ENCODE data around the gene PHF12.
"Not testable (repeated sequence)": the region's sequence is repeated elsewhere in the genome, so short reads cannot be mapped to it uniquely, and the experiment has no call there.

The PHF12 gene

GRCh38 chr17:28953444-28954118 lies 2.3 kb upstream of the PHF12 start:
- peak in 3 of 14 donors; percentile 26 to 33 (median 27) for DNase-seq

DNA sequence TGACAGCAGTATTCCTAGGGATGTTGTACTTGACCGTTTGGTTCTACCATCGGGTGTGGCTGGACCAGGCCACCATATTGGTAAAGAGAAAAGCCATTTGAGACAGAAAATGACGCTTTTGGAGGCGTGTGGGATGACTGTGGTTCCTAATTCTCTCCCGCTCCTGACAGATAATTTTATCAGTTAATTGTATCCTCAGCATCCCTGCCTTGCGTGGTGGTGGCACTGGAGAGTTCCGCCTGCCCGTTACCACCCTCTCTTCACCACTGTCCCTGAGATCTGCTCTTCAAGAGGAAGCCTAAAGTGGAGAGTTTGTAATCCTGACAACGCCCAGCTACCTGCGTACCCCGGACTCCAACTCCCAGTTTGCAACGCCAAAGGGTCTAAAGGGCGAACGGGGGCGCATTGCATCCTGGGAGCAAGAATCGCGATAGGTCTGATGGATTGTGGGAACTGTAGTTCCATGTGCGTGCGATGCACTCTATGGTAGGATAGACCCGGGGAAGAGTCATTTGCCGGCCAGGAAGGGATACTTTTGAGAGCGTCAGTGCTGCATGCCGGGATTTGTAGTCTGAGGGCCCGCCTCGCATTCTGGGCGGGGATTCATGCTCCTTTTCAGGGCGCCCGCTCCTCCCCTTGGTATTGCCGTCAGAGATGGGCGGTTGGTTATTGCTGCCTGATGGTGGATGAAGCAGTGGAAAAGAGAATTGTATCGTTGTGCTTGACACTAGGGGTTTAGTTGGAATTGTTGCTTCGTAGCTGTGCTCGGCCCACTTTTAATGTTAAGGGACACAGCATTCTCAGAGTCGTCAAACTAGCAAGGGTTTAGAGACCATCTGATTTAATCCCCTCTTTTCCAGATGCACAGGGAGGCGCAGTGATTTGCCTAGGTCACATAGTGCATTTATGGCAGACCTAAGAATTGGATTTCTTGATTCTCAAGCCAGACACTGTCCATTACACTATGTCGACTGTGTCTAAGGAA lies 965 bp upstream of the PHF12 start:
- peak; percentile 79 to 100 (median 96) for DNase-seq

GRCh38 chr17:28950752-28951427 lies 428 bp downstream of the PHF12 start:
- no peak for DNase-seq

- DNase-seq: peak in 11 of 14 donors; percentile 35 to 70 (median 53)
Observed at GRCh38 chr17:28950017-28950751, 1.1 kb downstream of the PHF12 start.

- DNase-seq: peak in 10 of 14 donors; percentile 52 to 76 (median 69)
Observed at GRCh38 chr17:28949185-28950016, 1.9 kb downstream of the PHF12 start.

DNA sequence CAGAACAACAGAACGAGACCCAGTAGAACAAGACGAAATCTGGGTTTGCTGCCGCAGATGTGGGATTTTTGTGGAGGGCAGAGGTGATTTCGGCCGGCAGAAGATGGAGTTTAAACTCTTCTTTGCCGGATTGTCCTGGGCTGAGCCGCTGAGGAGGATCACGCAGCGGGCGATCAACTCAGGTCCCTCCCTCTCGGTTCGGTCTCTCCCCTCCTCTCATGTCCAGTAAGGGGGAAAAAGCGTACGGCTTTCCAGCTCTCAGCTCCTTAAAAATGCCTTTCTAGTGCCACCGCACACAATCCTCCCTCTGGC lies 2.5 kb downstream of the PHF12 start:
- peak in 2 of 14 donors; percentile 49 to 63 for DNase-seq

DNA sequence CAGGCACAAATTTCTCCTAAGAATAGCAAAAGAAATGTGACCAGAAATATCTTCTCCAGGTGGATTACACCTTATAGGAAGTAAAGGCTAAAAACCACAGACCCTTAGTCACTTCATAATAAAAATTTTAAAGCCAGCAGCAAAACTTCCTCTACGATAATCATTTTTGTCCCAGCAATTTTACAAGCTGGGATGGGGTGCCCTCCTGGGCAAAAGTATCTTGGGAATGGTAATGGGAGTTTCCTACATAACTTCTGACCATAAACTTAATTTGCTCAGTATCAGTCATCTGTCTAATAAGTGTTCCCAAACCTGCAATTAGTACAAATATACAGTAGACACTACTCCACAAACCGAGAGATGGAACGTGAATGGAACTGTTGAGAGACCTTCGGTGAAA lies 3.0 kb downstream of the PHF12 start:
- DNase-seq: no peak

DNA sequence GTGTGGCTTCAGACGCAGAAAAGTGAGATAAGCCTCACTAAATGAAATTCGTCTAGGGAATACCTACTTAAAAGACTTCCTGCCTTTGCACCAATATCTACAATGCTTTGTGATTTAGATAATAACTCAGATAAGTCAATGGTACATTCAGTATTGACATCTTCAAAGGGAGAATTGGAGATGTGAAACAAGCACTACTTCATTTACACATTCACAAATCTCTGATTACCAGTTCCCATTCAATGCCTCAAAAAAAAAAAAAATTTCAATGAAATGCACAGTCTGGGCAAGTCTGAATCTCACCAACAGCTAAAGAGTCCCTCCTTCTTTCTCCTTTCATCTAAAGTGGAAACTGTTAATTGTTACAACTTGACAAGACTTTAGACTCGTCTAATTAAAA lies 3.7 kb downstream of the PHF12 start:
- DNase-seq: no peak

DNA sequence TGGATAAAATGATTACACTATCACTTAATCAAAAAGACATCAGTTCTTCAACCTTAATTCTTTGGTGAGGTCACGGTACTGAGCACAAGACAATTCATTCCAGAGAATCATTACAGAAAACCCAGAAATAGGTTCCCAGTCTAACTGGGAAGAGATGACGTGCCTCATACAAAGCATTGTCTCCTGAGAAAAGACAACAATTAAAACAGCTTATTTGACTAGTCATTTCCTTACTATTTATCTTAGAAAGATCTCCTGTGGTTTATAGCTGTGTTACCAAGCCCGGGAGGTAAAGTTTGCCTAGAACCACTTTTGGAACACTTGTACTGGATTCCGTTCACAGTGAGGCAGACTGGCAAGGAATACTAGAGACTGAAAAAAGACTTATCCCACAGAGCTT lies 5.1 kb downstream of the PHF12 start:
- no peak for DNase-seq

GRCh38 chr17:28944862-28945741 lies 6.2 kb downstream of the PHF12 start:
- DNase-seq: peak in 1 of 14 donors; percentile 53

GRCh38 chr17:28944343-28944742 lies 7.0 kb downstream of the PHF12 start:
- no peak for DNase-seq

DNA sequence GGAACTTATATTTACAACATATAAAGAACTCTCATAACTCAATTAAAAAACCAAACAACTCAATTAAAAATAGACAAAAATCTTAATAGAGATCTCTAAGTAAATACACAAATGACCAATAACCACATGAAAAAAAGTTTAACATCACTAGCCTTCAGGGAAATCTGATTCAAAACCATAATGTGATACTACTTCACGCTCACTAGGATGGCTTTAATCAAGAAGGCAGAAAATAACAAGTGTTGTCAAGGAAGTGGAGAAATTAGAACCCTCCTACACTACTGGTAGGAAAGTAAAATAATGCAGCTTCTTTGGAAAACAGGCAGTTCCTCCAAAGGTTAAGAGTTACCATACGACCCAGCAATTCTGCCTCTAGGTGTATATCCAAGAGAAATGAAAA lies 8.4 kb downstream of the PHF12 start:
- no peak for DNase-seq

DNA sequence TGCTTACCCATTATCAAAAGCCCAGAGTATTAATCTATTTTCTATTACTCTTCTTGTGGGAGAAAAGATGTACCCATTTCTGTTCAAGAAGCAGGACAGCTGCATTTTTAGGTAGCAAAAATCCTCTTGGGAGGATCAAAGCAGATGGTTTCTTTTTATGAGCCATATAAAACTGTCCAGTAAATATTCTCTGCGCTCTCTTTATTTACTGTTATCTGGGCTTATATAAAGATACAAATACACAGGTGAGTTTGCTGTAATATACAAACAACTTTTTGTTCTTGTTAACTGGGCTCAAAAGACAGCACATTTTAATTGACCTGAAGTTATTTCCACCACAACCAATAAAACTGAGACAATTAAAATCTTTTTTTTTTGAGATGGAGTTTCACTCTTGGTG lies 10.1 kb downstream of the PHF12 start:
- DNase-seq: no peak

DNA sequence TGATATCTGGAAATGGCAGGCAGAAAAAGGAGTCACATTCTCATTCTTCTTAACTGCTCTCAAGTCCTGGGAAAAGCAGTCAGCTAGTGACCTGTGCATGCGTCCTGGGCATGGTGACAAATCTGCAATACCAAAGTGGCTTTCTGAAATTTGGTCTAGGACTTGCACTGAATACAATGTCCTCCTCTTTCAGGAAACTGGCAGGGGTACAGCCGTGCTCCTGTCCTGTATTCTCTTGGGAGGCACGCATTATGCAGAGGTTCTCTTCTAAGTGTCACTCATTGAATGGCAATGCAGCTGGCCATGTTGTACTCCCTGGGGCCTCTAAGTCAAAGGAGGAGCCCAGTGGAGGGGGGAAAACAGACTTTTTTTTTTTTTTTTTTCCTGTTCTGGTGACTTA lies 10.6 kb downstream of the PHF12 start:
- DNase-seq: peak in 4 of 14 donors; percentile 3 to 30 (median 13)

DNA sequence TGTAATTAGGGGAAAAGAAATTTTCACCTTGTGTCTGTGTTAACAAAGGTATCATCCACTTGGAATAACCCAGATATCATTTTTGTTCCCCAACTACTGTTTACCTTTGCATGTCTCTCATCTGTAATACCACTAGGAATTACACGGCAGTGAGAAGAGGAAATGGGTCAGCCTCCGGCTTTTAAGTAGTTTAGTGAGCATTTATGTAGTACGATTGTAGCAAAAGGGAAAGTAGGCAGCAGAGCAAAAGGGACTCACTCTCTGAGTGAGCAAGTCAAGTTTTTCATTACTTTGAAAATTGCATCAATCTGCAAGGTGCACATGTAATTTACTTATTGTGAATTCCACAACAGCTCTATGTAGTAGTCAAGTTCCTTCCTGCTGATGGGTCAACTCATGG lies 11.2 kb downstream of the PHF12 start:
- no peak for DNase-seq

DNA sequence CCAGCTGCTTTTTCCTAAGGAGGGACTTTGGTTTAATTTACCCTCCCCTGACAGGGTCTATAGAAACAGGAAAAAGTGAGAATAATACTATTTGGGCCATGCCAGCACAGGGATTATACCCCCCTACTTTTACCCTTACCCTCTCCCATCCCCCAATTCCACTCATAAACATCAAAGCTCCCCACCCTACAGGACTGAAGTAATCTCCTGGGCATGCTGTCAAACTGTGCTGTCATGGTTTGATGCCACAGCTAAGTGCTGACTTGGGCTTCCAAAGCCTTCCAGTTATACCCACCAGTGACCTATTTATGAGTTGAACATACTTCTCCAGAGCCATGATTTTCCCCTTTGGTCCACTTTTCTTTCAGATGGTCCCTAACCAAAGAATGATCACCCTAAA lies 12.8 kb downstream of the PHF12 start:
- DNase-seq: peak in 2 of 14 donors; percentile 15 to 34

GRCh38 chr17:28937044-28937729 lies 14.1 kb downstream of the PHF12 start:
- DNase-seq: peak in 10 of 14 donors; percentile 3 to 51 (median 34)

- DNase-seq: no peak
Observed at GRCh38 chr17:28935744-28936460, 15.4 kb downstream of the PHF12 start.

DNA sequence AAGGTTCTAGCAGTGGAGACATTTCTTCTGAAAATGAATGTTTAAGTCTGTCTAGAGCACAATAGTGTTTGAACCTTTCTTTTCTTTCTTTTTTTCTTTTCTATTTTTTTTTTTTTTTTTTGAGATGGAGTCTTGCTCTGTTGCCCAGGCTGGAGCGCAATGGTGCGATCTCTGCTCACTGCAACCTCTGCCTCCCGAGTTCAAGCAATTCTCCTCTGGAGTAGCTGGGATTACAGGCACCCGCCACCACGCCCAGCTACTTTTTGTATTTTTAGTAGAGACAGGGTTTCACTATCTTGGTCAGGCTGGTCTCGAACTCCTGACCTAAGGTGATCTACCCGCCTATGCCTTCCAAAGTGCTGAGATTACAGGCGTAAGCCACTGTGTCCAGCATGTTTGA lies 16.8 kb downstream of the PHF12 start:
- DNase-seq: not testable (repeated sequence)

Data from C1 segment of cervical spinal cord (tissue), 14 donors.